Ascending aorta (tissue), 2 donors: ENCODE results near the gene CCDC107. TPM values are rescaled to one million over a fixed set of nuclear protein-coding genes. Genes with fewer than 3 reads are reported as not detected.
A peak's percentile ranks its signal among the peaks of the same experiment; 100 is the strongest.
"Not testable (repeated sequence)": the region's sequence is repeated elsewhere in the genome, so short reads cannot be mapped to it uniquely, and the experiment has no call there.

Experiments used
- DNase-seq, 2 donors: peaks; one replicate each; pipeline ENCODE4 v3.0.0-alpha.2; 2019; ENCODE audit warnings: low spot score in 2 of 2
- H3K27ac ChIP-seq, 2 donors: fragments of 200-600 bp; sonication (generic); one replicate each; pipeline ENCODE4 v1.5.1; 2016 to 2017; ENCODE audit warnings: mild to moderate bottlenecking in 1 of 2
- H3K27me3 ChIP-seq: fragments of 200-600 bp; sonication (generic); one replicate; pipeline ENCODE4 v1.5.1; 2017
- H3K36me3 ChIP-seq, 2 donors: fragments of 200-600 bp; sonication (generic); one replicate each; pipeline ENCODE4 v1.5.1; 2016
- H3K4me1 ChIP-seq, 2 donors: fragments of 200-600 bp; sonication (generic); one replicate each; pipeline ENCODE4 v1.5.1; 2016 to 2017; ENCODE audit warnings: mild to moderate bottlenecking in 1 of 2
- H3K4me3 ChIP-seq, 2 donors: fragments of 200-600 bp; sonication (generic); one replicate each; pipeline ENCODE4 v1.5.1; 2016 to 2017; ENCODE audit warnings: mild to moderate bottlenecking in 1 of 2
- H3K9me3 ChIP-seq, 2 donors: fragments of 200-600 bp; sonication (generic); one replicate each; pipeline ENCODE4 v1.5.1; 2016
- CTCF ChIP-seq, 3 experiments: fragments of 200-600 bp in 2 of 3; fragments of 450-650 bp in 1 of 3; sonication (generic) in 2 of 3; IDR thresholded peaks; one replicate each; pipeline ENCODE4 v1.5.1; 2016 to 2019; ENCODE audit warnings: antibody characterized with exemption in 3 of 3, mild to moderate bottlenecking in 1 of 3, moderate library complexity in 1 of 3
- intact Hi-C: fragments of 100-400 bp; cut with DNase I; formaldehyde crosslinking; loops from one replicate; pipeline ENCODE4 v1.15.1; 2023
- total RNA-seq: library from RNA; depleted of rRNA; stranded (reverse); fragments of >200 nt; gene quantifications from one replicate; pipeline ENCODE4 v1.1.0, GENCODE V29; 2016

The CCDC107 gene
- total RNA-seq, 1 donor from 2014 or later = 67.6 TPM

GRCh38 chr9:35635730-35636129 lies 22.4 kb upstream of the CCDC107 start:
- intact Hi-C loops = no loop called here
- Histone ChIP-seq H3K27ac (peak overlapping the region in 1 of 2 donors; percentile 27), H3K4me3 (no peak overlapping the region), H3K27me3 (no peaks in the 10 kb centered on the region), H3K4me1 (no peaks in the 10 kb centered on the region), H3K9me3 (no peaks in the 10 kb centered on the region), H3K36me3 (no peaks in the 10 kb centered on the region)
- DNase-seq = no peak
- TF ChIP-seq CTCF (IDR thresholded peaks at IDR 0.05) = no peak

- intact Hi-C loops = no loop called here
- no peak for DNase-seq
- peak overlapping the region in 1 of 2 donors; percentile 27 for H3K27ac ChIP-seq
- no peaks in the 10 kb centered on the region for H3K4me1 ChIP-seq
- no peaks in the 10 kb centered on the region for H3K36me3 ChIP-seq
- no peaks in the 10 kb centered on the region for H3K27me3 ChIP-seq
- no peak overlapping the region for H3K4me3 ChIP-seq
- TF ChIP-seq CTCF (IDR thresholded peaks at IDR 0.05) = no peak
- H3K9me3 ChIP-seq = no peaks in the 10 kb centered on the region
Measured at GRCh38 chr9:35636135-35636876, 21.8 kb upstream of the CCDC107 start.

- H3K36me3 ChIP-seq, intact Hi-C loops, H3K4me3 ChIP-seq, DNase-seq, H3K9me3 ChIP-seq, H3K27me3 ChIP-seq, H3K4me1 ChIP-seq: not testable (repeated sequence)
- H3K27ac ChIP-seq = peak overlapping the region in 1 of 2 donors; percentile 21
Measured at GRCh38 chr9:35636877-35637246, 21.2 kb upstream of the CCDC107 start.

- H3K27ac ChIP-seq, H3K9me3 ChIP-seq, H3K4me3 ChIP-seq, H3K27me3 ChIP-seq, DNase-seq, H3K36me3 ChIP-seq, H3K4me1 ChIP-seq, intact Hi-C loops: not testable (repeated sequence)
Measured at GRCh38 chr9:35637427-35637955, 20.6 kb upstream of the CCDC107 start.

- H3K4me3 ChIP-seq, H3K36me3 ChIP-seq, H3K9me3 ChIP-seq, H3K27ac ChIP-seq, H3K27me3 ChIP-seq, H3K4me1 ChIP-seq, intact Hi-C loops: not testable (repeated sequence)
- DNase-seq = peak in 1 of 2 donors; percentile 49
Measured at GRCh38 chr9:35638751-35639150, 19.3 kb upstream of the CCDC107 start.

GRCh38 chr9:35639225-35639624 lies 18.9 kb upstream of the CCDC107 start:
- H3K27ac ChIP-seq, intact Hi-C loops, H3K9me3 ChIP-seq: not testable (repeated sequence)

GRCh38 chr9:35639631-35640030 lies 18.5 kb upstream of the CCDC107 start:
- H3K4me1 ChIP-seq = no peaks in the 10 kb centered on the region
- no peak for TF ChIP-seq CTCF (IDR thresholded peaks at IDR 0.05)
- no peaks in the 10 kb centered on the region for H3K9me3 ChIP-seq
- H3K4me3 ChIP-seq = no peak overlapping the region
- no peaks in the 10 kb centered on the region for H3K27me3 ChIP-seq
- no peak for DNase-seq
- intact Hi-C loops = loop anchor here (10.0 kb wide), 1 partner anchor 305 kb away; no protein-coding TSS in a partner anchor
- H3K27ac ChIP-seq = no peak overlapping the region
- H3K36me3 ChIP-seq = no peaks in the 10 kb centered on the region

More at GRCh38 chr9:35639225-35639624, 18.9 kb upstream of the CCDC107 start:
- H3K4me1 ChIP-seq, H3K27me3 ChIP-seq, H3K36me3 ChIP-seq, DNase-seq, H3K4me3 ChIP-seq: not testable (repeated sequence)

GRCh38 chr9:35640431-35640830 lies 17.7 kb upstream of the CCDC107 start:
- intact Hi-C loops = loop anchor here (10.0 kb wide), 1 partner anchor 304 kb away; no protein-coding TSS in a partner anchor
- H3K27me3 ChIP-seq, H3K36me3 ChIP-seq, H3K4me1 ChIP-seq, H3K4me3 ChIP-seq, H3K27ac ChIP-seq, H3K9me3 ChIP-seq: not testable (repeated sequence)
- DNase-seq = peak in 1 of 2 donors; percentile 45

GRCh38 chr9:35641478-35641877 lies 16.6 kb upstream of the CCDC107 start:
- H3K27ac ChIP-seq, H3K4me3 ChIP-seq, H3K9me3 ChIP-seq, H3K36me3 ChIP-seq, H3K4me1 ChIP-seq, H3K27me3 ChIP-seq: not testable (repeated sequence)
- intact Hi-C loops = loop anchor here (10.0 kb wide), 1 partner anchor 303 kb away; no protein-coding TSS in a partner anchor
- DNase-seq = peak in 1 of 2 donors; percentile 42
